Fibroblast of lung (primary cell): ENCODE results near the gene CARMIL1. TPM values are rescaled to one million over a fixed set of nuclear protein-coding genes. Genes with fewer than 3 reads are reported as not detected.

Experiments used
- DNase-seq, 2 donors: peaks; one replicate each; pipeline versions ENCODE4 v3.0.0 to v3.0.0-alpha.2; 2010; ENCODE audit warnings: low read depth in 2 of 2
- H2AFZ ChIP-seq: 2 replicates; pipeline ENCODE4 v1.5.1; 2012; ENCODE audit warnings: low read length, control low read depth, inconsistent platforms
- H3K27ac ChIP-seq: 2 replicates; pipeline ENCODE4 v1.5.1; 2011; ENCODE audit warnings: low read length, control low read depth; ENCODE audit not compliant: insufficient read depth
- H3K27me3 ChIP-seq: 2 replicates; pipeline ENCODE4 v1.5.1; 2011; ENCODE audit warnings: mild to moderate bottlenecking, low read length; ENCODE audit not compliant: control insufficient read depth, insufficient read depth
- H3K36me3 ChIP-seq: 2 replicates; pipeline ENCODE4 v1.5.1; 2011; ENCODE audit warnings: low read length; ENCODE audit not compliant: control insufficient read depth, insufficient read depth
- H3K4me1 ChIP-seq: 2 replicates; pipeline ENCODE4 v1.5.1; 2011; ENCODE audit warnings: low read length; ENCODE audit not compliant: control insufficient read depth, insufficient read depth; ENCODE audit errors: extremely low read depth
- H3K4me2 ChIP-seq: 2 replicates; pipeline ENCODE4 v1.5.1; 2011; ENCODE audit warnings: low read length, control low read depth; ENCODE audit not compliant: insufficient read depth; ENCODE audit errors: extremely low read depth
- H3K4me3 ChIP-seq, 4 experiments: fragments of 200-600 bp in 1 of 4; sonication (generic) in 1 of 4; replicated peaks in 1 of 4; 2 replicates each; pipeline ENCODE4 v1.5.1; 2011 to 2016; ENCODE audit warnings: low read length in 4 of 4, low read depth in 3 of 4, mild to moderate bottlenecking in 3 of 4, control low read depth in 2 of 4, inconsistent platforms in 1 of 4, mixed read lengths in 1 of 4; ENCODE audit not compliant: insufficient read depth in 1 of 4; ENCODE audit errors: control extremely low read depth in 1 of 4
- H3K79me2 ChIP-seq: 2 replicates; pipeline ENCODE4 v1.5.1; 2012; ENCODE audit warnings: mild to moderate bottlenecking, low read length, inconsistent platforms; ENCODE audit not compliant: control insufficient read depth, insufficient read depth
- H3K9ac ChIP-seq: 2 replicates; pipeline ENCODE4 v1.5.1; 2011; ENCODE audit warnings: mild to moderate bottlenecking, low read length, control low read depth; ENCODE audit not compliant: insufficient read depth
- H3K9me3 ChIP-seq: 2 replicates; pipeline ENCODE4 v1.5.1; 2012; ENCODE audit warnings: low read depth, low read length; ENCODE audit not compliant: control insufficient read depth, insufficient read depth
- H4K20me1 ChIP-seq: 2 replicates; pipeline ENCODE4 v1.5.1; 2011; ENCODE audit warnings: low read length; ENCODE audit not compliant: control insufficient read depth, insufficient read depth; ENCODE audit errors: extremely low read depth
- CTCF ChIP-seq, 2 donors: IDR thresholded peaks in 1 of 2; conservative IDR thresholded peaks in 1 of 2; 1 replicate in 1 of 2; 2 replicates in 1 of 2; pipeline ENCODE4 v1.5.1; 2011 to 2012; ENCODE audit warnings: low read length in 2 of 2, control low read depth in 1 of 2, inconsistent platforms in 1 of 2, low read depth in 1 of 2, mild to moderate bottlenecking in 1 of 2
- EZH2 ChIP-seq: IDR thresholded peaks from 2 replicates; pipeline ENCODE4 v1.5.1; 2012; ENCODE audit warnings: low read length, control low read depth, mild to moderate bottlenecking; ENCODE audit errors: missing control alignments
- polyA plus RNA-seq, 2 donors: library from polyadenylated mRNA; depleted of rRNA in 1 of 2; stranded (reverse) in 1 of 2; unstranded in 1 of 2; fragments of >200 nt; gene quantifications; 2 replicates each; pipeline ENCODE4 v1.2.1, GENCODE V29; 2011 to 2012; ENCODE audit warnings: missing spikeins in 1 of 2
- total RNA-seq: library from RNA; depleted of rRNA; stranded (reverse); fragments of >200 nt; gene quantifications from 2 replicates; pipeline ENCODE4 v1.2.1, GENCODE V29; 2014

Gene CARMIL1
- total and polyA plus RNA-seq, 2 donors (not counting 1 experiment from before 2014, with no cell fraction given) = 10.2 to 12.5 TPM

DNA sequence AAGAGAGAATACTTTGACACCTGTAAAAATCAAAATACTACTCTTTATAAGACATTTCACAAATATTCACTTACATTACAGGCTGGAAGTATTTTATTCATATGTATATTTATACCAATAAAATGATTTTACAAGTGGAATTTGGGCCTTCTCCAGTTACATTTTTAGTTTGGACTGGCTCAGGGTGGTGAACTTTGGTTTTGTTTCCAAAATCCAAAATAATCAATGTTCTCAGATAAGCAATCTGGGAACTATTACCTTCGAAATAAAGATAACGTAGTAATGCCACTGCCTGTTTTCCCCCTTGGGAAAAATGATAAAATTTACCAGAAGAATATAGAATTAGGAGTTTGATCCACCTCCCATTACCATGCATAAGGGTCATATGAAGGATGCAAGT lies 341.2 kb downstream of the CARMIL1 start:
- no peak overlapping the region for H2AFZ ChIP-seq
- no peak for TF ChIP-seq EZH2
- no peak for TF ChIP-seq CTCF (conservative IDR thresholded peaks at IDR 0.05 in 1 of 2, IDR thresholded peaks at IDR 0.05 in 1 of 2; ENCODE audit: low read depth in 1 of 2, low read length in 2 of 2)
- H3K4me2 ChIP-seq = no peak overlapping the region
- no peak overlapping the region for H3K9ac ChIP-seq
- no peaks in the 10 kb centered on the region for H3K9me3 ChIP-seq
- H3K27ac ChIP-seq = no peak overlapping the region
- no peak overlapping the region for H3K4me3 ChIP-seq
- no peaks in the 10 kb centered on the region for H3K4me1 ChIP-seq
- H4K20me1 ChIP-seq = no peaks in the 10 kb centered on the region
- no peaks in the 10 kb centered on the region for H3K36me3 ChIP-seq
- no peaks in the 10 kb centered on the region for H3K27me3 ChIP-seq
- H3K79me2 ChIP-seq = no peaks in the 10 kb centered on the region
- DNase-seq = no peak

GRCh38 chr6:25623065-25623464 lies 343.9 kb downstream of the CARMIL1 start:
- DNase-seq = no peak
- Histone ChIP-seq H3K4me3 (no peak overlapping the region), H3K27ac (no peak overlapping the region), H3K9me3 (no peaks in the 10 kb centered on the region), H3K4me1 (no peaks in the 10 kb centered on the region), H3K4me2 (no peak overlapping the region), H3K9ac (no peak overlapping the region), H3K36me3 (no peaks in the 10 kb centered on the region), H2AFZ (no peak overlapping the region), H4K20me1 (no peaks in the 10 kb centered on the region), H3K27me3 (no peaks in the 10 kb centered on the region), H3K79me2 (no peaks in the 10 kb centered on the region)
- TF ChIP-seq CTCF (conservative IDR thresholded peaks at IDR 0.05 in 1 of 2, IDR thresholded peaks at IDR 0.05 in 1 of 2; ENCODE audit: low read depth in 1 of 2, low read length in 2 of 2) (no peak), EZH2 (no peak)

GRCh38 chr6:25623879-25624278 lies 344.7 kb downstream of the CARMIL1 start:
- no peaks in the 10 kb centered on the region for H3K4me1 ChIP-seq
- H2AFZ ChIP-seq = no peak overlapping the region
- no peaks in the 10 kb centered on the region for H3K27me3 ChIP-seq
- TF ChIP-seq EZH2 (no peak), CTCF (conservative IDR thresholded peaks at IDR 0.05 in 1 of 2, IDR thresholded peaks at IDR 0.05 in 1 of 2; ENCODE audit: low read depth in 1 of 2, low read length in 2 of 2) (no peak)
- no peaks in the 10 kb centered on the region for H3K9me3 ChIP-seq
- H3K79me2 ChIP-seq = no peaks in the 10 kb centered on the region
- H3K4me3 ChIP-seq = no peak overlapping the region
- no peak overlapping the region for H3K27ac ChIP-seq
- H3K36me3 ChIP-seq = no peaks in the 10 kb centered on the region
- H3K9ac ChIP-seq = no peak overlapping the region
- no peak for DNase-seq
- H4K20me1 ChIP-seq = no peaks in the 10 kb centered on the region
- no peak overlapping the region for H3K4me2 ChIP-seq
